HCT116 (cell line): ENCODE data around the gene GZF1. TPM values are rescaled to one million over a fixed set of nuclear protein-coding genes. Genes with fewer than 3 reads are reported as not detected.

Experiments
- ATAC-seq: fragments of 200-7000 bp; cut with Tn5 transposase; 2 replicates; pipeline ENCODE4 v1.9.1; 2020; ENCODE audit warnings: mild to moderate bottlenecking, moderate library complexity
- BruUV-seq: library from RNA; stranded (reverse); fragments of 400-500 nt; replicated peaks from 2 replicates; lab custom pipeline; 2021; lab: Mats Ljungman, UMichigan
- CTCF ChIA-PET: fragments of 300-600 bp; sonication (Branson Sonifier 250); formaldehyde crosslinking; loops from one replicate; lab custom pipeline; 2021; ENCODE audit warnings: antibody characterized with exemption; lab: Charles Lee
- POLR2A ChIA-PET: fragments of 300-600, 350-600 bp; sonication (Branson Sonifier 250); formaldehyde crosslinking; loops from one replicate; lab custom pipeline; 2021; ENCODE audit warnings: antibody characterized with exemption; lab: Charles Lee
- RAD21 ChIA-PET, 2 experiments: fragments of 300-600 bp; sonication (Branson Sonifier 250); formaldehyde crosslinking; loops; one replicate each; lab custom pipeline; 2023; ENCODE audit warnings: low total read pairs in 2 of 2; ENCODE audit not compliant: uncharacterized antibody in 2 of 2, unreplicated experiment in 2 of 2, low non-redundant PET in 1 of 2; lab: Charles Lee
- DNase-seq: peaks from one replicate; pipeline ENCODE4 v3.0.0-alpha.2; 2010; ENCODE audit warnings: low read depth, low spot score
- H2AFZ ChIP-seq: fragments of 200-600 bp; shearing (Covaris generic), sonication (generic); 2 replicates; pipeline ENCODE4 v1.6.1; 2017; ENCODE audit warnings: low read depth, mixed run types, mixed read lengths, antibody characterized with exemption, low read length; ENCODE audit not compliant: poor library complexity, severe bottlenecking
- H3K27ac ChIP-seq: 2 replicates; pipeline ENCODE4 v1.5.1; 2012; ENCODE audit warnings: low read depth, low read length
- H3K27me3 ChIP-seq: fragments of 200-600 bp; sonication (generic); 2 replicates; pipeline ENCODE4 v1.6.1; 2016; ENCODE audit warnings: mixed run types, low read length, mixed read lengths; ENCODE audit not compliant: insufficient read depth
- H3K36me3 ChIP-seq, 2 experiments: fragments of 200-500 bp in 1 of 2; fragments of 200-600 bp in 1 of 2; sonication (Bioruptor generic) in 1 of 2; sonication (generic) in 1 of 2; 2 replicates each; pipeline versions ENCODE4 v1.5.1 to v1.6.1; 2014 to 2016; ENCODE audit warnings: low read length in 2 of 2, inconsistent platforms in 1 of 2, mixed read lengths in 1 of 2, mixed run types in 1 of 2; ENCODE audit not compliant: insufficient read depth in 2 of 2, control insufficient read depth in 1 of 2
- H3K4me1 ChIP-seq, 2 experiments: fragments of 200-600 bp in 1 of 2; sonication (generic) in 1 of 2; 2 replicates each; pipeline versions ENCODE4 v1.5.1 to v1.6.1; 2012 to 2017; ENCODE audit warnings: low read length in 2 of 2, inconsistent platforms in 1 of 2, mild to moderate bottlenecking in 1 of 2, mixed read lengths in 1 of 2, mixed run types in 1 of 2, moderate library complexity in 1 of 2; ENCODE audit not compliant: insufficient read depth in 2 of 2, control insufficient read depth in 1 of 2
- H3K4me2 ChIP-seq: fragments of 200-600 bp; sonication (generic); 2 replicates; pipeline ENCODE4 v1.6.1; 2017; ENCODE audit warnings: mixed run types, low read length, mixed read lengths
- H3K4me3 ChIP-seq, 2 experiments: fragments of 200-600 bp in 1 of 2; sonication (generic) in 1 of 2; replicated peaks in 1 of 2; 2 replicates each; pipeline ENCODE4 v1.5.1; 2011 to 2016; ENCODE audit warnings: low read length in 2 of 2, control low read depth in 1 of 2, low read depth in 1 of 2, mild to moderate bottlenecking in 1 of 2, mixed read lengths in 1 of 2, mixed run types in 1 of 2
- H3K79me2 ChIP-seq: fragments of 200-600 bp; sonication (generic); 2 replicates; pipeline ENCODE4 v1.6.1; 2017; ENCODE audit warnings: mild to moderate bottlenecking, mixed run types, low read length, moderate library complexity, mixed read lengths; ENCODE audit not compliant: insufficient read depth
- H3K9ac ChIP-seq: fragments of 200-600 bp; sonication (generic); 2 replicates; pipeline ENCODE4 v1.6.1; 2016; ENCODE audit warnings: low read length, mixed read lengths
- H3K9me2 ChIP-seq: fragments of 200-600 bp; sonication (generic), shearing (Covaris generic); 2 replicates; pipeline ENCODE4 v1.6.1; 2017; ENCODE audit warnings: mixed run types, mild to moderate bottlenecking, moderate library complexity; ENCODE audit not compliant: insufficient read depth
- H3K9me3 ChIP-seq, 2 experiments: fragments of 200-500 bp in 1 of 2; fragments of 200-600 bp in 1 of 2; sonication (Bioruptor generic) in 1 of 2; sonication (generic) in 1 of 2; 2 replicates each; pipeline ENCODE4 v1.6.1; 2014 to 2017; ENCODE audit warnings: low read length in 2 of 2, mixed read lengths in 2 of 2, inconsistent platforms in 1 of 2, low read depth in 1 of 2, mild to moderate bottlenecking in 1 of 2, mixed run types in 1 of 2, moderate library complexity in 1 of 2; ENCODE audit not compliant: control insufficient read depth in 1 of 2, insufficient read depth in 1 of 2
- H4K20me1 ChIP-seq: fragments of 200-600 bp; sonication (generic), shearing (Covaris generic); 2 replicates; pipeline ENCODE4 v1.6.1; 2017; ENCODE audit warnings: mixed run types, mild to moderate bottlenecking, moderate library complexity; ENCODE audit not compliant: insufficient read depth
- CEBPB ChIP-seq: IDR thresholded peaks from 2 replicates; pipeline ENCODE4 v1.6.1; 2012; ENCODE audit warnings: low read depth
- ELF1 ChIP-seq: IDR thresholded peaks from 2 replicates; pipeline ENCODE4 v1.6.1; 2012; ENCODE audit warnings: low read depth, borderline replicate concordance
- EZH2 ChIP-seq: fragments of 200-600 bp; sonication (generic); IDR thresholded peaks from 2 replicates; pipeline ENCODE4 v1.6.1; 2017; ENCODE audit warnings: antibody characterized with exemption, mixed run types
- EZH2phosphoT487 ChIP-seq: fragments of 200-600 bp; IDR thresholded peaks from 2 replicates; pipeline ENCODE4 v1.6.1; 2018; ENCODE audit warnings: antibody characterized with exemption, borderline replicate concordance
- JUND ChIP-seq: IDR thresholded peaks from 2 replicates; pipeline ENCODE4 v1.6.1; 2012
- RAD21 ChIP-seq: IDR thresholded peaks from 2 replicates; pipeline ENCODE4 v1.6.1; 2012; ENCODE audit warnings: low read depth, mild to moderate bottlenecking
- SIN3A ChIP-seq: IDR thresholded peaks from 2 replicates; pipeline ENCODE4 v1.6.1; 2012; ENCODE audit warnings: low read depth
- SP1 ChIP-seq: IDR thresholded peaks from 2 replicates; pipeline ENCODE4 v1.6.1; 2012; ENCODE audit warnings: low read depth
- SRF ChIP-seq: IDR thresholded peaks from 2 replicates; pipeline ENCODE4 v1.6.1; 2012; ENCODE audit warnings: low read depth
- YY1 ChIP-seq: IDR thresholded peaks from 2 replicates; pipeline ENCODE4 v1.6.1; 2011; ENCODE audit warnings: low read length, low read depth, moderate library complexity, mild to moderate bottlenecking; ENCODE audit not compliant: insufficient replicate concordance; ENCODE audit errors: extremely low read depth
- ZFX ChIP-seq: fragments of 450-650 bp; IDR thresholded peaks from 2 replicates; pipeline ENCODE4 v1.6.1; 2017
- ZNF274 ChIP-seq: fragments of 200-500 bp; sonication (Bioruptor generic); IDR thresholded peaks from 2 replicates; pipeline ENCODE4 v1.6.1; 2014; ENCODE audit warnings: mild to moderate bottlenecking, low read depth, low read length, inconsistent platforms
- intact Hi-C: fragments of 100-400 bp; cut with micrococcal nuclease; formaldehyde crosslinking; loops from 2 replicates; pipeline ENCODE4 v1.10.0; 2022
- total RNA-seq: library from RNA; stranded (reverse); gene quantifications from one replicate; pipeline ENCODE4 v1.2.1, GENCODE V29; 2021; ENCODE audit not compliant: unreplicated experiment

GZF1 gene
- total RNA-seq, 1 experiment from 2014 or later: 10.4 TPM

- peaks cover 3 to 8% of the 10 kb centered on the region in 2 experiments; a peak in 1 of 4 replicates for H3K36me3 ChIP-seq
- ChIA-PET POLR2A (no interaction called here), RAD21 (no interaction called here), CTCF (no interaction called here)
- no peaks in the 10 kb centered on the region; the same call in 1 of the 2 replicates for H4K20me1 ChIP-seq
- H3K27ac ChIP-seq: peak overlapping the region; percentile 63
- intact Hi-C loops: loop anchor here (10.0 kb wide), 1 partner anchor 52 kb away; no protein-coding TSS in a partner anchor
- H3K9me3 ChIP-seq: no peaks in the 10 kb centered on the region
- H2AFZ ChIP-seq: no peak overlapping the region
- DNase-seq (no peak), ATAC-seq (peak; percentile 28)
- H3K4me3 ChIP-seq: peak overlapping the region; percentile 79 to 82
- no peak for TF ChIP-seq RAD21
- TF ChIP-seq ZFX: peak; percentile 54
- TF ChIP-seq SIN3A: peak; percentile 18; the same call in 1 of the 2 replicates
- no peak for TF ChIP-seq ELF1
- no peak for TF ChIP-seq YY1
- no peaks in the 10 kb centered on the region for H3K27me3 ChIP-seq
- H3K9ac ChIP-seq: peak overlapping the region; percentile 96
- peaks cover 20 to 34% of the 10 kb centered on the region in 2 experiments for H3K4me1 ChIP-seq
- no peaks in the 10 kb centered on the region for H3K9me2 ChIP-seq
- peak overlapping the region; percentile 95 for H3K4me2 ChIP-seq
- H3K79me2 ChIP-seq: peaks cover 54% of the 10 kb centered on the region
- BruUV-seq: TSS peak; percentile 45
These were observed 642 bp downstream of the GZF1 start for GRCh38 chr20:23362392-23363256.

- Histone ChIP-seq H3K27ac (no peak overlapping the region), H2AFZ (no peak overlapping the region), H3K4me1 (peaks cover 20 to 36% of the 10 kb centered on the region in 2 experiments), H3K9me3 (no peaks in the 10 kb centered on the region), H3K4me3 (peak overlapping the region; percentile 79 to 82), H3K79me2 (peaks cover 58% of the 10 kb centered on the region), H3K27me3 (no peaks in the 10 kb centered on the region), H3K36me3 (peaks cover 6 to 11% of the 10 kb centered on the region in 2 experiments; a peak in 1 of 4 replicates), H4K20me1 (no peaks in the 10 kb centered on the region; the same call in 1 of the 2 replicates), H3K9ac (peak overlapping the region; percentile 96), H3K9me2 (no peaks in the 10 kb centered on the region), H3K4me2 (peak overlapping the region; percentile 95)
- POLR2A ChIA-PET: no interaction called here
- no peak for ATAC-seq
- no TSS peak for BruUV-seq
- CTCF ChIA-PET: no interaction called here
- DNase-seq: no peak
- intact Hi-C loops: loop anchor here (10.0 kb wide), 1 partner anchor 52 kb away; no protein-coding TSS in a partner anchor
- TF ChIP-seq ELF1 (no peak), ZNF274 (no peak), SRF (no peak), EZH2 (no peak), YY1 (no peak), JUND (no peak), EZH2phosphoT487 (no peak), SP1 (no peak), SIN3A (no peak), CEBPB (no peak)
- RAD21 ChIA-PET: no interaction called here
These were observed 1.3 kb downstream of the GZF1 start for GRCh38 chr20:23363257-23363649.
